ENCODE data around the gene RHD. TPM values are rescaled to one million over a fixed set of nuclear protein-coding genes. Genes with fewer than 3 reads are reported as not detected.
"Not testable (repeated sequence)": the region's sequence is repeated elsewhere in the genome, so short reads cannot be mapped to it uniquely, and the experiment has no call there.

Gene RHD
- total and polyA plus RNA-seq, 2 of the 4 experiments (the other 2 are of a cell fraction), result not detected

GRCh38 chr1:25277295-25277694 lies 5.0 kb downstream of the RHD start:
- H4K5ac ChIP-seq (ENCODE audit: low read depth, low read length); H3K4ac ChIP-seq (ENCODE audit: low read depth, low read length); POLR2A ChIA-PET (ENCODE audit: unreplicated experiment); H3K23ac ChIP-seq (ENCODE audit: low read depth, low read length); H2AFZ ChIP-seq (replicated peaks; ENCODE audit: low read length, poor library complexity); H3K27me3 ChIP-seq (ENCODE audit: control insufficient read depth, insufficient read depth, low read length); H2BK120ac ChIP-seq (ENCODE audit: low read depth, low read length); H2BK5ac ChIP-seq (ENCODE audit: low read depth, low read length, poor library complexity, severe bottlenecking); H3K9ac ChIP-seq (ENCODE audit: low read depth, low read length); BruUV-seq (replicated peaks); DNase-seq; in situ Hi-C loops (cut with MboI; ENCODE audit: low sequenced_read_pairs); intact Hi-C loops (cut with micrococcal nuclease); H3K56ac ChIP-seq (ENCODE audit: extremely low read depth, insufficient read depth, low read length); H3K4me1 ChIP-seq (ENCODE audit: control insufficient read depth, insufficient read depth, low read length); H3K4me2 ChIP-seq (ENCODE audit: low read depth, low read length); H2BK20ac ChIP-seq (ENCODE audit: low read depth, low read length); H2AK9ac ChIP-seq (replicated peaks; ENCODE audit: low read depth, low read length, poor library complexity); H3K9me3 ChIP-seq (ENCODE audit: control insufficient read depth, insufficient read depth, low read length); H3K4me3 ChIP-seq (ENCODE audit: insufficient read depth, low read depth, low read length); CTCF ChIA-PET; H3K27ac ChIP-seq (ENCODE audit: insufficient read depth, low read length); H2BK15ac ChIP-seq (ENCODE audit: low read depth, low read length); H3K36me3 ChIP-seq (ENCODE audit: control insufficient read depth, insufficient read depth, low read length); H3K79me1 ChIP-seq (ENCODE audit: low read depth in 1 of 2, low read length in 2 of 2); H2AK5ac ChIP-seq (ENCODE audit: low read depth, low read length); ATAC-seq (ENCODE audit: low read depth); H3K18ac ChIP-seq (ENCODE audit: low read depth, low read length); H4K20me1 ChIP-seq (ENCODE audit: insufficient read depth, low read length); H3K9me1 ChIP-seq (ENCODE audit: insufficient read depth, low read length); H4K91ac ChIP-seq (ENCODE audit: insufficient read depth, low read depth, low read length); H3K14ac ChIP-seq (replicated peaks; ENCODE audit: low read depth, low read length); dilution Hi-C loops (cut with HindIII; ENCODE audit: low sequenced_read_pairs, unreplicated experiment); H4K8ac ChIP-seq (ENCODE audit: low read depth in 2 of 2, low read length in 2 of 2): not testable (repeated sequence)
- no CpG with 5 or more reads among the region's 1 CpG for WGBS, 2 experiments (ENCODE audit: extremely low coverage in 2 of 2, insufficient read length in 1 of 2)

GRCh38 chr1:25278358-25278757 lies 6.0 kb downstream of the RHD start:
- H4K91ac ChIP-seq (ENCODE audit: insufficient read depth, low read depth, low read length); H3K4me3 ChIP-seq (ENCODE audit: insufficient read depth, low read depth, low read length); DNase-seq; H2AK5ac ChIP-seq (ENCODE audit: low read depth, low read length); H2BK20ac ChIP-seq (ENCODE audit: low read depth, low read length); H3K27ac ChIP-seq (ENCODE audit: insufficient read depth, low read length); H3K23ac ChIP-seq (ENCODE audit: low read depth, low read length); H3K9me3 ChIP-seq (ENCODE audit: control insufficient read depth, insufficient read depth, low read length); H2BK5ac ChIP-seq (ENCODE audit: low read depth, low read length, poor library complexity, severe bottlenecking); dilution Hi-C loops (cut with HindIII; ENCODE audit: low sequenced_read_pairs, unreplicated experiment); H3K14ac ChIP-seq (replicated peaks; ENCODE audit: low read depth, low read length); H3K9ac ChIP-seq (ENCODE audit: low read depth, low read length); H3K79me1 ChIP-seq (ENCODE audit: low read depth in 1 of 2, low read length in 2 of 2); H3K18ac ChIP-seq (ENCODE audit: low read depth, low read length); H3K4me2 ChIP-seq (ENCODE audit: low read depth, low read length); H4K8ac ChIP-seq (ENCODE audit: low read depth in 2 of 2, low read length in 2 of 2); H2AK9ac ChIP-seq (replicated peaks; ENCODE audit: low read depth, low read length, poor library complexity); H2BK15ac ChIP-seq (ENCODE audit: low read depth, low read length); ATAC-seq (ENCODE audit: low read depth); H3K56ac ChIP-seq (ENCODE audit: extremely low read depth, insufficient read depth, low read length); intact Hi-C loops (cut with micrococcal nuclease); H2BK120ac ChIP-seq (ENCODE audit: low read depth, low read length); H3K9me1 ChIP-seq (ENCODE audit: insufficient read depth, low read length); H4K20me1 ChIP-seq (ENCODE audit: insufficient read depth, low read length); BruUV-seq (replicated peaks); in situ Hi-C loops (cut with MboI; ENCODE audit: low sequenced_read_pairs); CTCF ChIA-PET; H3K27me3 ChIP-seq (ENCODE audit: control insufficient read depth, insufficient read depth, low read length); POLR2A ChIA-PET (ENCODE audit: unreplicated experiment); H2AFZ ChIP-seq (replicated peaks; ENCODE audit: low read length, poor library complexity); H4K5ac ChIP-seq (ENCODE audit: low read depth, low read length); H3K4ac ChIP-seq (ENCODE audit: low read depth, low read length); H3K36me3 ChIP-seq (ENCODE audit: control insufficient read depth, insufficient read depth, low read length); H3K4me1 ChIP-seq (ENCODE audit: control insufficient read depth, insufficient read depth, low read length): not testable (repeated sequence)
- no CpG with 5 or more reads among the region's 2 CpGs for WGBS, 2 experiments (ENCODE audit: extremely low coverage in 2 of 2, insufficient read length in 1 of 2)

Data from IMR-90 (cell line).